HepG2 (cell line): ENCODE results near the gene SLC22A7. TPM values are rescaled to one million over a fixed set of nuclear protein-coding genes. Genes with fewer than 3 reads are reported as not detected.
A peak's percentile ranks its signal among the peaks of the same experiment; 100 is the strongest.

Experiments
- ARID3A ChIP-seq: IDR thresholded peaks from 2 replicates; pipeline ENCODE4 v1.6.1; 2012; ENCODE audit warnings: low read depth, low read length, improper control_type of control experiment
- CBX5 ChIP-seq: sonication (generic); formaldehyde crosslinking; IDR thresholded peaks from 2 replicates; pipeline ENCODE4 v1.4.0; 2020; ENCODE audit warnings: missing genetic modification reagents, borderline replicate concordance
- ELK4 ChIP-seq: sonication (generic); formaldehyde crosslinking; IDR thresholded peaks from 2 replicates; pipeline ENCODE4 v1.9.0; 2021; ENCODE audit warnings: missing genetic modification reagents, borderline replicate concordance
- HHEX ChIP-seq: IDR thresholded peaks from 2 replicates; pipeline ENCODE4 v1.6.1; 2016; ENCODE audit warnings: control low read depth
- KIAA2018 ChIP-seq: sonication (generic); formaldehyde crosslinking; IDR thresholded peaks from 2 replicates; pipeline ENCODE4 v1.5.0; 2020; ENCODE audit warnings: mild to moderate bottlenecking, missing genetic modification reagents, borderline replicate concordance
- POLR2A ChIP-seq, 2 experiments: IDR thresholded peaks; 2 replicates each; pipeline ENCODE4 v1.6.1; 2011; ENCODE audit warnings: low read depth in 2 of 2, low read length in 2 of 2, mild to moderate bottlenecking in 1 of 2, moderate library complexity in 1 of 2; ENCODE audit not compliant: insufficient read depth in 1 of 2
- SKI ChIP-seq: fragments of 450-650 bp; IDR thresholded peaks from one replicate; pipeline ENCODE4 v1.6.1; 2018; ENCODE audit warnings: mild to moderate bottlenecking; ENCODE audit not compliant: partially characterized antibody
- TAF1 ChIP-seq: sonication (generic); formaldehyde crosslinking; IDR thresholded peaks from 2 replicates; pipeline ENCODE4 v1.4.0; 2020; ENCODE audit warnings: missing genetic modification reagents
- TERF1 ChIP-seq: sonication (generic); formaldehyde crosslinking; IDR thresholded peaks from 2 replicates; pipeline ENCODE4 v1.8.0; 2022; ENCODE audit warnings: mild to moderate bottlenecking, missing genetic modification reagents, moderate library complexity
- ZBTB34 ChIP-seq: sonication (generic); formaldehyde crosslinking; IDR thresholded peaks from 2 replicates; pipeline ENCODE4 v1.8.0; 2022; ENCODE audit warnings: mild to moderate bottlenecking, missing genetic modification reagents
- ZMYM2 ChIP-seq: sonication (generic); formaldehyde crosslinking; IDR thresholded peaks from 2 replicates; pipeline ENCODE4 v1.8.0; 2022; ENCODE audit warnings: mild to moderate bottlenecking, missing genetic modification reagents
- ZNF615 ChIP-seq: sonication (generic); formaldehyde crosslinking; IDR thresholded peaks from 2 replicates; pipeline ENCODE4 v1.5.0; 2020; ENCODE audit warnings: mild to moderate bottlenecking, missing genetic modification reagents, borderline replicate concordance
- ZNF784 ChIP-seq: sonication (generic); formaldehyde crosslinking; IDR thresholded peaks from 2 replicates; pipeline ENCODE4 v1.5.1; 2020; ENCODE audit warnings: missing genetic modification reagents, mild to moderate bottlenecking, borderline replicate concordance
- polyA plus RNA-seq, 8 experiments: library from polyadenylated mRNA; depleted of rRNA in 3 of 8; stranded (reverse) in 7 of 8; unstranded in 1 of 8; fragments of >200 nt; fragmentation: Illumina TruSeq in 4 of 8; extraction: Trizol in 4 of 8; gene quantifications; 2 replicates each; pipeline versions ENCODE4 v1.2.1 to v1.2.3, GENCODE V29; 2011 to 2016; ENCODE audit warnings: low read depth in 4 of 8, missing spikeins in 1 of 8, mixed read lengths in 1 of 8; ENCODE audit not compliant: insufficient read depth in 1 of 8
- total RNA-seq, 5 experiments: library from RNA; depleted of rRNA; stranded (reverse); fragments of >200 nt; fragmentation: Illumina TruSeq; extraction: Trizol; gene quantifications; 2 replicates each; pipeline ENCODE4 v1.2.3, GENCODE V29; 2016; ENCODE audit warnings: low read depth in 1 of 5

Gene SLC22A7
- total and polyA plus RNA-seq, 2 of the 13 experiments (the other 11 are each of a cell fraction or from before 2014, with no cell fraction given), result 5.3 to 22.6 TPM

- no peak for TF ChIP-seq ZBTB34 (CRISPR knock-in tag)
- TF ChIP-seq KIAA2018, result peak; percentile 10; the same call in 1 of the 2 replicates
- no peak for TF ChIP-seq HHEX (CRISPR knock-in tag)
- TF ChIP-seq ZNF615 (CRISPR knock-in tag), result peak; percentile 86; the same call in 1 of the 2 replicates
- no peak for TF ChIP-seq ELK4
- TF ChIP-seq POLR2A (IDR thresholded peaks at IDR 0.05; ENCODE audit: insufficient read depth in 1 of 2, low read depth in 2 of 2, low read length in 2 of 2), result peak in 1 of 2 experiments; percentile 4; a peak in 1 of 4 replicates
- TF ChIP-seq TERF1, result no peak
- TF ChIP-seq ZMYM2 (CRISPR knock-in tag), result 0 out of 2 replicates have a peak, but pooled peaks have one; percentile 17
- TF ChIP-seq SKI, result no peak
- no peak for TF ChIP-seq CBX5 (CRISPR knock-in tag)
- 0 out of 2 replicates have a peak, but pooled peaks have one; percentile 7 for TF ChIP-seq TAF1 (CRISPR knock-in tag)
- peak; percentile 69; the same call in 1 of the 2 replicates for TF ChIP-seq ZNF784 (CRISPR knock-in tag)
- TF ChIP-seq ARID3A, result no peak
These were observed 11.0 kb downstream of the SLC22A7 start (continued) for GRCh38 chr6:43308990-43309477.
